ENCODE results near the gene DOCK8. TPM values are rescaled to one million over a fixed set of nuclear protein-coding genes. Genes with fewer than 3 reads are reported as not detected.

Gene DOCK8
- total RNA-seq, 1 donor from 2014 or later: 3.8 TPM

GRCh38 chr9:292915-293314 lies 78.2 kb downstream of the DOCK8 start:
- H3K36me3 ChIP-seq (ENCODE audit: control insufficient read depth, insufficient read depth, low read length): no peaks in the 10 kb centered on the region
- H3K4me3 ChIP-seq (ENCODE audit: low read depth, low read length): no peak overlapping the region
- DNase-seq (ENCODE audit: low read depth): no peak
- no peaks in the 10 kb centered on the region for H3K27me3 ChIP-seq (ENCODE audit: control insufficient read depth, insufficient read depth, low read length)
- TF ChIP-seq, protein P1, sequence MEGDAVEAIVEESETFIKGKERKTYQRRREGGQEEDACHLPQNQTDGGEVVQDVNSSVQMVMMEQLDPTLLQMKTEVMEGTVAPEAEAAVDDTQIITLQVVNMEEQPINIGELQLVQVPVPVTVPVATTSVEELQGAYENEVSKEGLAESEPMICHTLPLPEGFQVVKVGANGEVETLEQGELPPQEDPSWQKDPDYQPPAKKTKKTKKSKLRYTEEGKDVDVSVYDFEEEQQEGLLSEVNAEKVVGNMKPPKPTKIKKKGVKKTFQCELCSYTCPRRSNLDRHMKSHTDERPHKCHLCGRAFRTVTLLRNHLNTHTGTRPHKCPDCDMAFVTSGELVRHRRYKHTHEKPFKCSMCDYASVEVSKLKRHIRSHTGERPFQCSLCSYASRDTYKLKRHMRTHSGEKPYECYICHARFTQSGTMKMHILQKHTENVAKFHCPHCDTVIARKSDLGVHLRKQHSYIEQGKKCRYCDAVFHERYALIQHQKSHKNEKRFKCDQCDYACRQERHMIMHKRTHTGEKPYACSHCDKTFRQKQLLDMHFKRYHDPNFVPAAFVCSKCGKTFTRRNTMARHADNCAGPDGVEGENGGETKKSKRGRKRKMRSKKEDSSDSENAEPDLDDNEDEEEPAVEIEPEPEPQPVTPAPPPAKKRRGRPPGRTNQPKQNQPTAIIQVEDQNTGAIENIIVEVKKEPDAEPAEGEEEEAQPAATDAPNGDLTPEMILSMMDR (IDR thresholded peaks at IDR 0.05; ENCODE audit: insufficient read depth, low read length, poor library complexity, severe bottlenecking): no peak

DNA sequence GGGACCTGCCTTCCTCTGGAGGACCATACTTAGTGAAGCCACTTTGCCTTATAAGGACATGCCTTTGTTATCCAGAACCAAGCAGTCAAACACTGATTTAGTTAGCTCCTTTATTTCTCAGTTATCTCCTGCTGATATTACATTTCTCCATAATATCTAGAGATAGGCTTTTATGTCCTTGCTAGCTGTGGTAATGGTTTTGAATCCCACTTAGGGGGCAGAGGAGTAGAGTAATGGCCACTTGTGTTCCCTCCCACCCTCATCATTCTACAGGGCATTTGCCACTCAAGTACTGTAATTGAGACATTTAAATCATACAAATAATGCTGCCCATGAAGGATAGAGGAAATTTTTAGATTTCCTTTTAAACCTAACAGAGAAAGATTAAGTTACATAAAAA lies 80.9 kb downstream of the DOCK8 start:
- no peaks in the 10 kb centered on the region for H3K27me3 ChIP-seq (ENCODE audit: control insufficient read depth, insufficient read depth, low read length)
- no peak overlapping the region for H3K4me3 ChIP-seq (ENCODE audit: low read depth, low read length)
- TF ChIP-seq, protein P1 (IDR thresholded peaks at IDR 0.05; ENCODE audit: insufficient read depth, low read length, poor library complexity, severe bottlenecking): no peak
- no peak for DNase-seq (ENCODE audit: low read depth)
- no peaks in the 10 kb centered on the region for H3K36me3 ChIP-seq (ENCODE audit: control insufficient read depth, insufficient read depth, low read length)

- H3K4me3 ChIP-seq (ENCODE audit: low read depth, low read length): no peak overlapping the region
- DNase-seq (ENCODE audit: low read depth): no peak
- TF ChIP-seq, protein P1 (IDR thresholded peaks at IDR 0.05; ENCODE audit: insufficient read depth, low read length, poor library complexity, severe bottlenecking): no peak
- H3K36me3 ChIP-seq (ENCODE audit: control insufficient read depth, insufficient read depth, low read length): no peaks in the 10 kb centered on the region
- no peaks in the 10 kb centered on the region for H3K27me3 ChIP-seq (ENCODE audit: control insufficient read depth, insufficient read depth, low read length)
Measured at GRCh38 chr9:296411-296810, 81.7 kb downstream of the DOCK8 start.

GRCh38 chr9:297104-297972 lies 82.7 kb downstream of the DOCK8 start:
- Histone ChIP-seq H3K36me3 (ENCODE audit: control insufficient read depth, insufficient read depth, low read length) (no peaks in the 10 kb centered on the region), H3K27me3 (ENCODE audit: control insufficient read depth, insufficient read depth, low read length) (no peaks in the 10 kb centered on the region), H3K4me3 (ENCODE audit: low read depth, low read length) (no peak overlapping the region)
- TF ChIP-seq, protein P1 (IDR thresholded peaks at IDR 0.05; ENCODE audit: insufficient read depth, low read length, poor library complexity, severe bottlenecking): no peak
- no peak for DNase-seq (ENCODE audit: low read depth)

GRCh38 chr9:303502-303901 lies 88.8 kb downstream of the DOCK8 start:
- DNase-seq (ENCODE audit: low read depth): no peak
- Histone ChIP-seq H3K27me3 (ENCODE audit: control insufficient read depth, insufficient read depth, low read length) (no peaks in the 10 kb centered on the region), H3K4me3 (ENCODE audit: low read depth, low read length) (no peak overlapping the region), H3K36me3 (ENCODE audit: control insufficient read depth, insufficient read depth, low read length) (no peaks in the 10 kb centered on the region)
- TF ChIP-seq, protein P1 (IDR thresholded peaks at IDR 0.05; ENCODE audit: insufficient read depth, low read length, poor library complexity, severe bottlenecking): no peak

- H3K4me3 ChIP-seq (ENCODE audit: low read depth, low read length): no peak overlapping the region
- TF ChIP-seq, protein P1 (IDR thresholded peaks at IDR 0.05; ENCODE audit: insufficient read depth, low read length, poor library complexity, severe bottlenecking): no peak
- H3K27me3 ChIP-seq (ENCODE audit: control insufficient read depth, insufficient read depth, low read length): no peaks in the 10 kb centered on the region
- H3K36me3 ChIP-seq (ENCODE audit: control insufficient read depth, insufficient read depth, low read length): no peaks in the 10 kb centered on the region
- DNase-seq (ENCODE audit: low read depth): no peak
Measured at GRCh38 chr9:304106-304505, 89.4 kb downstream of the DOCK8 start.
